ENCODE measurements around the gene PARD3B. TPM values are rescaled to one million over a fixed set of nuclear protein-coding genes. Genes with fewer than 3 reads are reported as not detected.

The PARD3B gene
- total and polyA plus RNA-seq, 4 donors: 6.8 to 50.9 (median 22.5) TPM

DNA sequence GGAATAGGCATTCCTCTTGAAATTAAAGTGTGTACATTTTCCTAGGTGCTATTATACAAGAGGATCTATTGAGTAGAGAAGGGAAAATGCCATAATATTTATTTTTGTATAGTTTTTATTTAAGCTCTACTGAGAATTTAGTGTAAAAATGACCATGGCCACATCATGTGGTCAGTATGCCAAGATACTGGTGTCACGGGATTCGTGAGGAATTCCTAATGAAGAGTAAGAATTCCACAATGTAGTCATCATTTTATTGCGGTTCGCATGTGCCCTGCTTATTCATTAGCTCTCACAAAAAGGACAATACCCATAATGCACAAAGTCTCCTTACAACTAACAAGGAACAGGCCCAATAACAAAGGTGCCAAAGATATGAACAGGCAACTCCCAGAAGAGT lies 39.3 kb upstream of the PARD3B start:
- WGBS, 2 donors: 82% methylated on average over 4 of the region's 4 CpGs

DNA sequence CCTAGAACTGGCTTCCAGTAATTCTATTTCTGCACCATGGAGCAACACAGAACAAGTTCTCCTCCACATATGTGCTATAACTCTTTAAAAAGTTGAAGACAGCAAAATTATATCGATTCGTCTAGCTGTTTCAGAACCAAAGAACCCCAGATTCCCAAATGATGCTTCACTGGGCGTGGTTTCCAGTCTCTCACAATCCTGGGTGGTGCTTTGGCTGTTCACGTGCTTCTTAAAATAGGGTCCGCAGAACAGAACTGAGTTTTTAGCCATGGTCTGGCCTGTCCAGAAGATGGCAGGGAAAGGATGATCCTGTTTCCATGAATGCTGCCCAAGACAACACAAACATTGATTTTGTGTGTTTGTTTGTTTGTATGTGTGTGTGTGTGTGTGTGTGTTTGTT lies 37.6 kb upstream of the PARD3B start:
- H3K27ac ChIP-seq (ENCODE audit: low read depth in 1 of 2, low read length in 2 of 2): no peak overlapping the region
- intact Hi-C loops (cut with DNase I): no loop called here
- ATAC-seq (ENCODE audit: low FRiP score): no peak
- H3K4me1 ChIP-seq (ENCODE audit: control insufficient read depth in 1 of 2, insufficient read depth in 2 of 2, low read length in 2 of 2): no peaks in the 10 kb centered on the region
- H3K27me3 ChIP-seq (ENCODE audit: control insufficient read depth in 1 of 2, insufficient read depth in 2 of 2, low read length in 1 of 2): no peaks in the 10 kb centered on the region
- no peak overlapping the region for H3K4me3 ChIP-seq (ENCODE audit: low read length in 2 of 2)
- 95% methylated on average over 5 of the region's 5 CpGs for WGBS, 2 donors
- DNase-seq: no peak
- H3K36me3 ChIP-seq (ENCODE audit: control insufficient read depth in 1 of 2, insufficient read depth in 2 of 2, low read length in 1 of 2): no peaks in the 10 kb centered on the region
- H3K9me3 ChIP-seq (ENCODE audit: control insufficient read depth, low read length): no peaks in the 10 kb centered on the region

More for the DNA sequence above, 39.3 kb upstream of the PARD3B start:
- Histone ChIP-seq H3K4me3 (ENCODE audit: low read length in 2 of 2) (no peak overlapping the region), H3K9me3 (ENCODE audit: control insufficient read depth, low read length) (no peaks in the 10 kb centered on the region), H3K27ac (ENCODE audit: low read depth in 1 of 2, low read length in 2 of 2) (no peak overlapping the region), H3K27me3 (ENCODE audit: control insufficient read depth in 1 of 2, insufficient read depth in 2 of 2, low read length in 1 of 2) (no peaks in the 10 kb centered on the region), H3K4me1 (ENCODE audit: control insufficient read depth in 1 of 2, insufficient read depth in 2 of 2, low read length in 2 of 2) (no peaks in the 10 kb centered on the region), H3K36me3 (ENCODE audit: control insufficient read depth in 1 of 2, insufficient read depth in 2 of 2, low read length in 1 of 2) (no peaks in the 10 kb centered on the region)
- no peak for ATAC-seq (ENCODE audit: low FRiP score)
- intact Hi-C loops (cut with DNase I): no loop called here
- DNase-seq: no peak

DNA sequence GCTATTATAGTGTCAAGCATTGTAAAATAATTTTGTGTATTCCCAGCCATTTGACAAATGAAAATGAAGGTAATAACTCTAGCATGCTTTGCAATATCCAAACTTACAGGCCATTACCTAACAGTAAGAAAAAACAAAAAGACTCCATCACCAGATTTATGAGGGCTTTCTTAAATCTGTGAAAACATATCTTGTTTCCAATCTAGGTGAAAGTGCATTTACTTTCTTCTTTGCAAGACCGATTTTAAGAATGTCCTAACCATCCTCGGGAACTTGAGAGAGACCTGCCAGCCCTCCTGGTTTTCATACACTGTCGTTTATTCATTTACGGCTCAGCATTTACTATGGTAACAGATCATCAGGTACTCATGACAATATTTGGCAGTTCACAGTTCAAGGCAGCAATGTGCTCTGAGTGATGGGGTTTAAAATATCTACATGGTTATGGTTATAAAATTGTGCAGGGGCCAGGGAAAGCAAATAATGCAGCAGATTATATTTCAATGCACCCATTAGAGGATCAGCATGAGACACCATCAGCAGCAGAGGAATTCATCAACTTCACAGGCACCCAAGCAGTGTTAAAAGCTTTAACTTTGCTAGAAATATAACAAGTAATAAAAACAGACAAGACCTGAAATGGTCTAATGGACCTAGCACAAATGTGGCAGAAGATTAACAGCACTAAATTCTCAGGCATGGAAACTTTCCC lies 34.4 kb upstream of the PARD3B start:
- intact Hi-C loops (cut with DNase I): no loop called here
- Histone ChIP-seq H3K27me3 (ENCODE audit: control insufficient read depth in 1 of 2, insufficient read depth in 2 of 2, low read length in 1 of 2) (peaks cover 0 to 2% of the 10 kb centered on the region in 2 donors), H3K36me3 (ENCODE audit: control insufficient read depth in 1 of 2, insufficient read depth in 2 of 2, low read length in 1 of 2) (no peaks in the 10 kb centered on the region), H3K27ac (ENCODE audit: low read depth in 1 of 2, low read length in 2 of 2) (no peak overlapping the region), H3K4me3 (ENCODE audit: low read length in 2 of 2) (no peak overlapping the region), H3K4me1 (ENCODE audit: control insufficient read depth in 1 of 2, insufficient read depth in 2 of 2, low read length in 2 of 2) (no peaks in the 10 kb centered on the region), H3K9me3 (ENCODE audit: control insufficient read depth, low read length) (no peaks in the 10 kb centered on the region)
- DNase-seq (no peak), ATAC-seq (ENCODE audit: low FRiP score) (no peak)
- 52 to 61% methylated on average over 4 of the region's 4 CpGs for WGBS, 2 donors

DNA sequence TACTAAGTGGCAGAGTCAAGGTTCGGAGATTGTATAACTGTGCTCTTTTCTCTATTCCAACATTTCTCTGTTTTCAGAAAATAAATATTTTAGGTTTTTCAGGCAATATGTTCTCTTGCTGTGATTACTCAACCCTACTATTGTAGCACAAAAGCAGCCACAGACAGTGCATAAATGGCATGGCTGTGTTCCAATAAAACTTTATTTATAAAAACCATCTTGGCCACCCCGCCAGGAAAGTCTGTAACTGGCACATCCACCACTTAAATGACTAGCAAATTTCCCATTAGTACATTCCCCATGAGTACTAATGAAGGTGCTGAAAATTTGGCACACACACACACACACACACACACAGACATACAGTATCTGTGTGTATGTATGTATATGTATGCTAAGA lies 30.8 kb upstream of the PARD3B start:
- DNase-seq (no peak), ATAC-seq (ENCODE audit: low FRiP score) (no peak)
- H3K9me3 ChIP-seq (ENCODE audit: control insufficient read depth, low read length): no peaks in the 10 kb centered on the region
- peaks cover 0 to 2% of the 10 kb centered on the region in 2 donors for H3K27me3 ChIP-seq (ENCODE audit: control insufficient read depth in 1 of 2, insufficient read depth in 2 of 2, low read length in 1 of 2)
- H3K36me3 ChIP-seq (ENCODE audit: control insufficient read depth in 1 of 2, insufficient read depth in 2 of 2, low read length in 1 of 2): no peaks in the 10 kb centered on the region
- H3K27ac ChIP-seq (ENCODE audit: low read depth in 1 of 2, low read length in 2 of 2): no peak overlapping the region
- no peaks in the 10 kb centered on the region for H3K4me1 ChIP-seq (ENCODE audit: control insufficient read depth in 1 of 2, insufficient read depth in 2 of 2, low read length in 2 of 2)
- WGBS, 2 donors: 93 to 94% methylated on average over 2 of the region's 2 CpGs
- intact Hi-C loops (cut with DNase I): no loop called here
- no peak overlapping the region for H3K4me3 ChIP-seq (ENCODE audit: low read length in 2 of 2)

DNA sequence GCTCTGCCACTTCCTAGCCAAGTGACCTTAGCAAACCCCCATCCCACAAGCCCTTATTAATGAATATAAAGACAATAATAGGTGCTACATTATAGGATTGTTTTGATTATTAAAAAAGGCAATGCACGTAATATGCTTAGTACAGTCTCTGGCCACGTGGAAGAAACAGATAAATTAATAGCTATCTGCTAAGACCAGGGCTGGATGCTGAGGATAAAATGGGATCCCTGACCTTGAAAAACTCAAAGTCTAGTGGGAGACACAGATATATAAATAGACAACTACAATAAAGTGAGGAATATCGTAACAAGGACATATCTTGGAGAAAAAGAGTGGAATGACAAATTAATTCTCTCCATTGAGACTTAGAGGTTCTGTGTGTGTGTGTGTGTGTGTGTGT lies 29.9 kb upstream of the PARD3B start:
- ATAC-seq (ENCODE audit: low FRiP score) (no peak), DNase-seq (no peak)
- H3K27ac ChIP-seq (ENCODE audit: low read depth in 1 of 2, low read length in 2 of 2): no peak overlapping the region
- H3K36me3 ChIP-seq (ENCODE audit: control insufficient read depth in 1 of 2, insufficient read depth in 2 of 2, low read length in 1 of 2): no peaks in the 10 kb centered on the region
- H3K9me3 ChIP-seq (ENCODE audit: control insufficient read depth, low read length): no peaks in the 10 kb centered on the region
- peaks cover 0 to 2% of the 10 kb centered on the region in 2 donors for H3K27me3 ChIP-seq (ENCODE audit: control insufficient read depth in 1 of 2, insufficient read depth in 2 of 2, low read length in 1 of 2)
- 73 to 82% methylated on average over 3 of the region's 3 CpGs for WGBS, 2 donors
- H3K4me3 ChIP-seq (ENCODE audit: low read length in 2 of 2): no peak overlapping the region
- intact Hi-C loops (cut with DNase I): no loop called here
- H3K4me1 ChIP-seq (ENCODE audit: control insufficient read depth in 1 of 2, insufficient read depth in 2 of 2, low read length in 2 of 2): no peaks in the 10 kb centered on the region

DNA sequence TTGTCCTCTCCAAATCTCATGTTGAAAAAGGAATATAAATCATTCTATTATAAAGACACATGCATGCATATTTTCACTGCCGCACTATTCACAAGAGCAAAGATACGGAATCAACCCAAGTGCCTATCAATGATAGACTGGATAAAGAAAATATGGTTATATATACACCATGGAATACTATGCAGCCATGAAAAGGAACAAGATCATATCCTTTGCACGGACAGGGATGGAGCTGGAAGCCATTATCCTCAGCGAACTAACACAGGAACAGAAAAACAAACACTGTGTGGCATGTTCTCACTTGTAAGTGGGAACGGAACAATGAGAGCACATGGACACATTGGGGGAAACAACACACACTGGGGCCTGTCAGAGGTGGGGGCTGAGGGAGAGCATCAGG lies 28.1 kb upstream of the PARD3B start:
- ATAC-seq (ENCODE audit: low FRiP score) (no peak), DNase-seq (no peak)
- 95% methylated on average over 5 of the region's 5 CpGs for WGBS, 2 donors
- Histone ChIP-seq H3K27me3 (ENCODE audit: control insufficient read depth in 1 of 2, insufficient read depth in 2 of 2, low read length in 1 of 2) (peaks cover 0 to 2% of the 10 kb centered on the region in 2 donors), H3K9me3 (ENCODE audit: control insufficient read depth, low read length) (no peaks in the 10 kb centered on the region), H3K27ac (ENCODE audit: low read depth in 1 of 2, low read length in 2 of 2) (no peak overlapping the region), H3K4me3 (ENCODE audit: low read length in 2 of 2) (no peak overlapping the region), H3K4me1 (ENCODE audit: control insufficient read depth in 1 of 2, insufficient read depth in 2 of 2, low read length in 2 of 2) (no peaks in the 10 kb centered on the region), H3K36me3 (ENCODE audit: control insufficient read depth in 1 of 2, insufficient read depth in 2 of 2, low read length in 1 of 2) (no peaks in the 10 kb centered on the region)
- intact Hi-C loops (cut with DNase I): no loop called here

DNA sequence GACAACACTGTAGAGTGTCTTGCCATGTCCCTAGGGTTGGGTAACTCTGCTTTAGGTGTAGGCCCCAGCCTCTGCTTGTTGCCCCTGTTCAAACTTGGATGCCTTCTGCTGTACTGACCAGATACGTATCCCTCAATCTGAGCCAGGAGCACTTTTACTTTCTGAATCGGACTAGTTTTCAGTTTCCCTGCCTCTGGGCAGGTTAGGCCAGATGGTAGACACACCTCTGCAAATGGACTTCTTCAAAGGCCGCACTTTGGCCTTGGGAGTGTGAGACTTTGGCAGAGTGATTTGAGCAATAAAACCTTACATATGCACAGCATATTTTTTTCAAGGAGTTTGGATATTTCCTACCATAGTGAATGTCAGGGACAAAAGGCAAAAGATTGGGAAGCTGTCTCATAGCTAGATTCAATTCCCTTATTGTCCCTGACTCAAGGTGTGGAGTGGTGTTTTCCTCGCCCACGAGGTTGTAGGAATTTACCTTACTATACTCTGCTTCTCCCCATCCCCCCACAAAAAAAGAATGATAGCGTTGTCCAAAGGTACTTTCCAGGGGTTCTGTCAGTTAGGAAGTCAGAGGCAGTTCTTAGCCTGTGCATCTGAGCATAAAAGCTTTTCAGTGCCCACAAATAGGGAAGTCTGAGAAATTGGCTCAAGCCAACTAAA lies 15.3 kb upstream of the PARD3B start:
- no peak overlapping the region for H3K27ac ChIP-seq (ENCODE audit: low read depth in 1 of 2, low read length in 2 of 2)
- 90 to 92% methylated on average over 6 of the region's 6 CpGs for WGBS, 2 donors
- DNase-seq (no peak), ATAC-seq (ENCODE audit: low FRiP score) (no peak)
- H3K9me3 ChIP-seq (ENCODE audit: control insufficient read depth, low read length): no peaks in the 10 kb centered on the region
- H3K4me1 ChIP-seq (ENCODE audit: control insufficient read depth in 1 of 2, insufficient read depth in 2 of 2, low read length in 2 of 2): no peaks in the 10 kb centered on the region
- no peaks in the 10 kb centered on the region for H3K36me3 ChIP-seq (ENCODE audit: control insufficient read depth in 1 of 2, insufficient read depth in 2 of 2, low read length in 1 of 2)
- intact Hi-C loops (cut with DNase I): no loop called here
- H3K4me3 ChIP-seq (ENCODE audit: low read length in 2 of 2): no peak overlapping the region
- no peaks in the 10 kb centered on the region for H3K27me3 ChIP-seq (ENCODE audit: control insufficient read depth in 1 of 2, insufficient read depth in 2 of 2, low read length in 1 of 2)

DNA sequence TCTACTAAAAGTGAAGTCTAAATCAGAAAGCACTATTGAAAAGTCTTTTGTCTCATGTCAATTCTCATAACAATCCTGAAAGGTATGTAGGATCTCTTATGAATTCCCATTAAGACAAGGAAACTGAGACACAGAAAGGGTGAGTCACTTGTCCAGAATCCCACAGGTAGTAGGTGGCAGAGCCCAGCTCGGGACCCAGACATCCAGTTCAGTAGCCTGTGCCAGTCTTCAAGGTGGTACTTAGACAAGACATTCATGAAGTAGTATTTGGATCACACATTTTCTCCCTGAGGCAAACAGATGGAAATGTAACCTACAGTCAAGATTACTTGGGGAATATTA lies 14.8 kb upstream of the PARD3B start:
- H3K4me1 ChIP-seq (ENCODE audit: control insufficient read depth in 1 of 2, insufficient read depth in 2 of 2, low read length in 2 of 2): no peaks in the 10 kb centered on the region
- no peak overlapping the region for H3K4me3 ChIP-seq (ENCODE audit: low read length in 2 of 2)
- no peaks in the 10 kb centered on the region for H3K36me3 ChIP-seq (ENCODE audit: control insufficient read depth in 1 of 2, insufficient read depth in 2 of 2, low read length in 1 of 2)
- no peak overlapping the region for H3K27ac ChIP-seq (ENCODE audit: low read depth in 1 of 2, low read length in 2 of 2)
- H3K9me3 ChIP-seq (ENCODE audit: control insufficient read depth, low read length): no peaks in the 10 kb centered on the region
- DNase-seq (no peak), ATAC-seq (ENCODE audit: low FRiP score) (no peak)
- no peaks in the 10 kb centered on the region for H3K27me3 ChIP-seq (ENCODE audit: control insufficient read depth in 1 of 2, insufficient read depth in 2 of 2, low read length in 1 of 2)
- intact Hi-C loops (cut with DNase I): no loop called here
- WGBS, 2 donors: 90 to 96% methylated on average over 1 of the region's 1 CpG

DNA sequence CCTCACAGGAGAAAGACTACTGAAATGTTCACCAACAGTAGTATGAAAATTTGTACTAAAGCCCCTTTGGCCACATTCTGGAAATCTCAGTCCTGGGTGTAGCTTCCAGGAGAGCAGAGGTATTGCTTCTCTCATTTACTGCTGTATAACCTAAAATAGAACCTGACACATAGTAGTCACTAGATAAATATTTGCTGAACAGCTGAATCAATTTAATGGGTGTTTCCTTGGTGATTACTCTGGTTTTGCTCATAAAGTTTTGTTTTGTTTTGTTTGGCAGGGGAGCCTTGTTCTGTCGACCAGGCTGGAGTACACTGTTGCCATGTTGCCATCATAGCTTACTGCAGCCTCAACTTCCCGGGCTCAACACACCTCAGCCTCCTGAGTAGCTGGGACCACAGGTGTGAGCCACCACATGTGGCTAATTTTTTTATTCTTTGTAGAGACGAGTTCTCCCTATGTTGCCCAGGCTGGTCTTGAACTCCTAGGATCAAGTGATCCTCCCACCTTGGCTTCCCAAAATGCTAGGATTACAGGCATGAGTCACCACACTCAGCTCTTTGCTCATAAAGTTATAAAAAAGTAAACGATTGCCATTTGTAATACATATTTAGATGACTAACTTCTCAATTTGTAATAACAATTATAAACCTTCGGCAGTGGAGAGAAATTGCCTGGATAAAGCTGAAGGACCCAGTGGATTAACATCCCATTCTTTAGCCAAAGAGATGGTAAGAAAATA lies 11.5 kb upstream of the PARD3B start:
- Histone ChIP-seq H3K4me1 (ENCODE audit: control insufficient read depth in 1 of 2, insufficient read depth in 2 of 2, low read length in 2 of 2) (no peaks in the 10 kb centered on the region), H3K27ac (ENCODE audit: low read depth in 1 of 2, low read length in 2 of 2) (no peak overlapping the region), H3K9me3 (ENCODE audit: control insufficient read depth, low read length) (no peaks in the 10 kb centered on the region), H3K4me3 (ENCODE audit: low read length in 2 of 2) (no peak overlapping the region), H3K27me3 (ENCODE audit: control insufficient read depth in 1 of 2, insufficient read depth in 2 of 2, low read length in 1 of 2) (no peaks in the 10 kb centered on the region), H3K36me3 (ENCODE audit: control insufficient read depth in 1 of 2, insufficient read depth in 2 of 2, low read length in 1 of 2) (no peaks in the 10 kb centered on the region)
- WGBS, 2 donors: 69 to 73% methylated on average over 5 of the region's 5 CpGs
- DNase-seq: no peak
- intact Hi-C loops (cut with DNase I): no loop called here
- ATAC-seq (ENCODE audit: low FRiP score): no peak

Data from aorta (tissue), 5 donors.